IPS-18c (cell line): Measurements from ENCODE around the gene SEC24D.

Source experiments
- H3K4me3 ChIP-seq: 2 replicates; pipeline ENCODE4 v1.7.0; 2013; ENCODE audit warnings: low read depth, mild to moderate bottlenecking, low read length, moderate library complexity; ENCODE audit not compliant: insufficient read depth
- H3K9me3 ChIP-seq: one replicate; pipeline ENCODE4 v1.6.1; 2013; ENCODE audit warnings: mild to moderate bottlenecking, low read length, moderate library complexity; ENCODE audit not compliant: control insufficient read depth, insufficient read depth

SEC24D gene

DNA sequence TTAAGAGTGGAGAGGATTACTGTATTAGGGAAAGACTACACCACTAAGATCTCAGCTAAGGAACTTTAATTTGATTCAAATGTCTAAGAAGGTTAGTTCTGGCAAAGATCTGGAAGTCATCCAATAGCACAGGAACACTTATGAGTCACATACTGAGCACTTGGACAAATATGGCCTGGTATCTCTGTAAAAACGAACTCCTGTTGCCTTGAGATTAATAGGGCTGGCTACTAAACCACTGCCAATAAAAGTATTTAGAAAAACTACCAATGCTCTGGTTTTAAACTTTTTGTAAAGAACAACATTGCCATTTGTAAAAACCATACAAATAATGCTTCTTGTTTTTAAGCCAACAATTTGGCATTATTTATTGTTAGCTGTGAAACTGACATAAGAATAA is 70.5 kb downstream of the SEC24D start:
- Histone ChIP-seq H3K9me3 (no peaks in the 10 kb centered on the region), H3K4me3 (no peak overlapping the region)

DNA sequence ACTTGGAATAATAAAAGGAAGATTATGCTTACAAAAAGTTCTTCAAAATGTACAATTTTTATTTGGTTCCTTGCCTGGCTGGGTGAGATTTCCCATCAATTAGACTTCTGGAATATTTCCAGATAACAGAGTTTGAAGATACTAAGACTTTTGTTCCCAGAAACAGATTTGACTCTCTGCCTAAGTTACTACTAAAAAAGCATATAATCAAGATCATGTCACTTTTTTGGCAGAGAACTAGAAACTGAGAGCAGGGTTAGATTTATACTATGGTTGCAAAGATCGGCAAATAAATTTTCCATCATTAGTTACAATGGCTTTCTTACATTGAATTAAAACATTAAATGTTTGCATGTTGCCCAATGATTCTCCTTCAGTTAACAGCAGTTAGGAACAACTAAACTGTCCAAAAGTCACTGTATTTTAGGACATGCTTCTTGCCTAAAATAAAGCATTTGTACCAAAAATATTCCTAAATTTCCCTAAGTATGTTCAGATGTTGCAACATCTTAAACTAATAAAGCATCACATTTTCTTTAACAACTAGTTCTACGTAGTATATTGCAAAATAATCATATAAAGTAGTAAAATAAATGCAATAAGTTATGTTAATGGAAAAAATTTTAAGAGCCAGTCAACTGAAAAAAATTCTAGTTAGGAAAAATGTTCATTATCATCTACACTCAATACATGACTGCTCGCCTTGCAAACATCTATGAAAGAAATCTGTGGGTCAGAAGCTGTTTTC is 73.0 kb downstream of the SEC24D start:
- no peaks in the 10 kb centered on the region for H3K9me3 ChIP-seq
- H3K4me3 ChIP-seq = no peak overlapping the region

DNA sequence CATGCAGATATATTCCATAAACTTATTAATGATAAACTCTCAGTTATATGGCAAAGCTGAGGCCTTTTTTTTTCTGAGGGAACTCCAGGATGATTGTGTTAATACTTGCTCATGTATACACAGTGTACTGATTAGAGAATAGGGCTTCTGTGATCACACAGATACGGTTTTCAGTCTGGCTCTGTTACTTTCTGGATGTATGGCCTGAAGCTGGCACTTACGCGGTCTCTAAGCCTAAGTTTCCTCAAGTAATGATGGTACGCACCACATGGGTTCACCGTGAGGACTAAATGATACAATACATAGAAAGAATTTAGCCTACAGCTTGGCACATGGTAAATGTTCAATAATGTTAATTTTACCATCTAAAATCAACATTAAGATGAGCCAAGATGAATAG is 73.8 kb downstream of the SEC24D start:
- H3K4me3 ChIP-seq = no peak overlapping the region
- H3K9me3 ChIP-seq = no peaks in the 10 kb centered on the region

DNA sequence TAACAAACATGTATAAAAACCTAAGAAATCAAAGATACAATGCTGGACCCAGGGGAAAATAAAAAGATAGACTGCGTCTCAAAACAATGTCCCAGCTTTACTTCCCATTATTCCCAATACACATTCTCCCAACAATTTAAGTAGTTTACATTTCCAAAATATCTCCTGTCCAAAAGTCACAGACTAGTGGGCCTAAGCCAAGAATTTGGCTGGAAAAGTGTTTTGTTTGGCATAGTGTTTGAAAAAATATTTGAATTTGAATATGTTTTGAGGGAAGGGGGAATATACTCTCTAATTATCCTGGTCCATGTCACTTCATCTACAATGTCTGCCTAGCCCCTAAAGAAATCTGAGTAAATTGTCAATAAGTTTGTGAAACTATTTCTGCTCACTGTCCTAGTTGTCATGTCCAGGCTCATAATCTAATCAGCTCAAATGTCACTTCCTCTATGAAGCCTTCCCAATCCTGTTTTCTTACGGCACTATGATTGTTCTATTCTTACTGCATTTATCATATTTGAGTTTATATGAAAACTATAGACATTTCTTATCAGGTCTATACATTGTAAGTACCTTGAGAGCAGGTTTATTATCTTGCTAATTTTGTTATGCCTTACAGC is 74.4 kb downstream of the SEC24D start:
- H3K9me3 ChIP-seq = no peaks in the 10 kb centered on the region
- H3K4me3 ChIP-seq = no peak overlapping the region

DNA sequence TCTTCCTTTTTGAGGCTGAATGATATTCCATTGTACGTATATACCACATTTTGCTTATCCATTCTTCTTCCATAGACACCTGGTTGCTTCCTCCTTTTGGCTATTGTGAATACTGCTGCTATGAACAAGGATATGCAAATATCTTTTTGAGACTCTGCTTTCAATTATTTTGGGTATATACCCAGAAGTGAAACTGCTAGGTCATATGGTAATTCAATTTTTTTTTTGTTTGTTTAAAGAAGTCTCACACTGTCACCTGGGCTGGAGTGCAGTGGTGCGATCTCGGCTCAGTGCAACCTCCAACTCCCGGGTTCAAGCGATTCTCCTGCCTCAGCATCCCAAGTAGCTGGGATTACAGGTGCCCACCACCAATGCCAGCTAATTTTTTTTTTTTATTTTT is 75.4 kb downstream of the SEC24D start:
- Histone ChIP-seq H3K4me3 (no peak overlapping the region), H3K9me3 (no peaks in the 10 kb centered on the region)

DNA sequence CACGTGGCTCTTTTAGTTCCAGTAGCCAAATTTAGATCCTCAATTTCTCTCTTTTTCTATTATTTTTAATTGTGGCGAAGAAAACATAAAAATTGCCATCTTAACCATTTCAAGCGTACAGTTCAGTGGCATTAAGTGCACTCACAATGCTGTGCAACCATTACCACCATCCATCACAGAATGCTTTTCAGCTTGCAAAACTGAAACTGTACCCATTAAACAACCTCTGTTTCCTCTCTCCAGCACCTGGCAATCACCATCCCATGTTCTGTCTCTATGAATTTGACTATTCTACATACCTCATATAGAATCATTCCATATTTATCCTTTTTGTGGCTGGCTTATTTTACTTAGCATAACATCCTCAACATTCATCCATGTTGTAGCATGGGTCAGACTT is 75.8 kb downstream of the SEC24D start:
- Histone ChIP-seq H3K4me3 (no peak overlapping the region), H3K9me3 (no peaks in the 10 kb centered on the region)

DNA sequence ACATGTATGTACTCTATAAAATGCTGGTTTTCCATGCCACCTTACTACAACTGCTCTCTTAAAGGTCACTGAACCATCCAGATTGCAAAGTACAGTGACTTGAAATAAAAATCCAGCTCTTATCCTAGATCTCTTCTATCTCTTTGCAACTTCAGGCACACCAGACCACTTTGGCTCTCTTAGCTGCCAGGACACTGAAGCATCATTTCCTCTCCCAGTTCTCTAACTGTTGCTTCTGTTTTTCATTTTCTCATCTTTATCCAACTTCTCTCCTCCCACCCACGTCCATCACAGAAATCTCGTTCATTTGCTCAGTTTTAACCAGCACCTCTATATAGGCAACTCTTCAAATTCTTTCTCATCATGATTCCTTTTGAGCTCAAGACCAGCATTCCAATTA is 76.4 kb downstream of the SEC24D start:
- Histone ChIP-seq H3K9me3 (no peaks in the 10 kb centered on the region), H3K4me3 (no peak overlapping the region)

DNA sequence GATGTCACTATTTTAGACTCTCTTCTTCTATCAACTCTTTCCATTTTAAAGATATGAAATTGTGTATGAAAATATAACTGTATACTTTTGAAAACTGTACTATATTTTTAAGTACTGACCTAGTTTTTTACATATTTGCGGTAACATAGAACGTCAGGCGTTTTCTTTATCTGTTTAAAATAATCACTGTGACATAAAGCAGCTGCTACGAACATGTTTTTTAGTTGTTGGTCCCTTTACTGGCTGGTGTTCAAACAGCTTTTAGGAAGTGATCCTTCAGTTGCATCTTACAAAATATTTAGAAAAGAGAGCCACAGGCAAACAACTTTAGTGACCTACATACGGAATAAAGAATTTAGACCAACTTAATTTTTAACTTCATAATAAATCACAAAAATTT is 77.6 kb downstream of the SEC24D start:
- no peaks in the 10 kb centered on the region for H3K9me3 ChIP-seq
- no peak overlapping the region for H3K4me3 ChIP-seq

DNA sequence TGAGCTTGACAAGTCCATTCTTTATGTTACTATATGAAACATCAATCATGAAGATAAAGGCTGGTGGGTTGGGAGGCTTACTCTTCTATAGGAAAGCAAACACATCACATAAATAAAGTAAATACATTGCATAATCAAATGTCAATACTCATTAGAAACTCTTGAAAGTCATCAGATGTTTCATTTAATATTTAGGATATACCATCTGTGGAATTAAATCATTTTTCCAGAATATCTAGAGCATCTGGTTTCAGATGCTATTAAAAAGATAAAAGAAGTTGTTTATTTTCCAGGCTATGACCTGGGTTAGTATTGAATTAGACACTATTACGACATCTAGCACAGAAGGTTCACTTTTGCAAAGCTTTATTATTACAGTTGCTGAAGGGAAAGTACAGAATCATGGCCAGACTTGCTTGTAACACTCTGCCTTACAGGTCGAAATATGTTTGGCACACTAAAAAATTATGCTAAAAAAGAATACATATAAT is 78.1 kb downstream of the SEC24D start:
- H3K4me3 ChIP-seq = no peak overlapping the region
- H3K9me3 ChIP-seq = no peaks in the 10 kb centered on the region

DNA sequence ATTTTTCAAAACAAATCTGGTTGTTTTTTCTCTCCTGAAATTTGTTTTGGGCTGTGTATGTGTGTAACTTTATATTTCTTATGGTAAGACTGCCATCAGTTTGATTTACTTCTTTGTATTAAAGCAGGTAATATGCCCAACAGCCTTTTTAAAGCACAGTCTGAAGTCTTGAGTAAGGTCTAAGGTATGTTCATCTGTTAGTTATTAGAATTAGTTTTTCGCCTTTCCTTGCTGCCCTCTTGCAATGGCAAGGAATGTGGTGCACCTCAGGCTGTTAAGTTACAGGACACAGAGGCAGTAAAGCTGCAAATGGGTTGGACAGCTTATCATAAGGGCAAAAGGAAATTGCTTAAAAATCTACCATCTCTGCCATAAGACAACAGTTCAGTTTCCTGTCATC is 79.0 kb downstream of the SEC24D start:
- Histone ChIP-seq H3K4me3 (no peak overlapping the region), H3K9me3 (no peaks in the 10 kb centered on the region)

DNA sequence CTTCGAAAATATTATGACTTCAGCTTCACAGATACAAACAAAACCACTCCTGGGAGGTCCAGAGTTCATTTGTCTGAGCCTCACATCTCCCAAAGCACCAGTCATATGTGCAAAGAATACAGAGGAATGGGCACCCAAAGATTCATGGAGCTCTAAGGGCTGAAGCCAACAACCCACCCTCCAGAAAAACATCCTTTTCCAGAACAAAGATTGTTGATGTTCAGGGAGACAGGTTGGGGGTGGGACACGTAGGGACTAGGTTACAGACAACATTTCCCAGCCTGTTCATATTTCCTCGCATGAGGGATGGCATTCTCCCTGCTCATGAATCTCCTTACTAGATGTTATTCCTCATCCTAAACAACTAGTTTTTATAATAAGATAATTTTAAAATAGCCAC is 79.5 kb downstream of the SEC24D start:
- Histone ChIP-seq H3K9me3 (no peaks in the 10 kb centered on the region), H3K4me3 (no peak overlapping the region)

DNA sequence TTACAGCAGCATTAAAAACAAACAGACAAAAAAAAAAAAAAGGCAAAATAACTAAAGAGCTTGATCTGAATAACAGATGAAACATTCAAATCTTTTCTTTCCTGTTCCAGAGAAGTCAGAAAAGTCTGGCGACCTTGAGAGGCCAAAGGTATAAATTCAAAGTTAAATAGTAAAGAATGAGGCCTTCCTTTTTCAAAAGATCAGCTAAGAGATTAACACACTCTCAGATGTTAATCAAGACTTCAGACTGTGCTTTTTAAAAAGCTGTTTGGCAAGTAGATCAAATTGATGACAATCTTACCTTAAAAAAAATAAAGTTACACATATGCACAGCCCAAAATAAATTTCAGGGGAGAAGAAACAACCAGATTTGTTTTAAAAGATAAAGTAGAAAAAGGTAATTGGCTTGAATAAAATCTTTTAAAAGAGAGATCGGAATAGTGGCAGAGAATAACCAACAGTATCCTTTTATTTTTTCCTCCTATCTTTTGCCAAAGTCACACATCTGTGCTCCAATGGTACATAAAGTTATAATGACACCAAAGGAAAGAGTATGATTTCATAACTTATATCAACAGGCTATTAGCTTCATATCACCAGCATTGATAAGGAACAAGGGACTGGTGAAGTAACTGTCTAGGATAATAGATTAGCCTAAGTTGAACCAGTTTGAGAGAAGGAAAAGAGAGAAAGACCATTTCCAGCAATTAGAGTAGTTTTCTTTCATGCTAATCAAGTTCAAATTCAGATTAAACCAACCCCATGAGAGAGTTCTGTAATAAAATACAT is 80.3 kb downstream of the SEC24D start:
- H3K4me3 ChIP-seq = no peak overlapping the region
- H3K9me3 ChIP-seq = no peaks in the 10 kb centered on the region

DNA sequence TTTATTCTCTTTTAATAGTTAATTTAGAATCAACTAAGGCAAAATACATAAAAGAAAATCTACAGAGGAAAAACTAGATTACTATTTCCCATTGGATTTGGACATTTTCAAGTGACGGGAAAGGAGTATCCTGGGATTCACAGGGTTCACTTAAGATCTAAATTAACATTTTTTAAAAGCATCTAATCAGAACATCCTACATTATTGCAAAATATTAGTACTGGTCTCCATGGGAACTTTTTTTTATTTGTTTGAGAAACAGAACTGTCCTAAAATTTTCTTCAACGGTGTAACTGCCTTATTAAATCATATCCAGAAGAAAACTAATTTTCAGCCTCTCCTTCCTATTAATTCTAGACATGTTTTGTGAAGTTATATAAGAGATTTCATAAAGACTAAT is 81.0 kb downstream of the SEC24D start:
- no peaks in the 10 kb centered on the region for H3K9me3 ChIP-seq
- no peak overlapping the region for H3K4me3 ChIP-seq

DNA sequence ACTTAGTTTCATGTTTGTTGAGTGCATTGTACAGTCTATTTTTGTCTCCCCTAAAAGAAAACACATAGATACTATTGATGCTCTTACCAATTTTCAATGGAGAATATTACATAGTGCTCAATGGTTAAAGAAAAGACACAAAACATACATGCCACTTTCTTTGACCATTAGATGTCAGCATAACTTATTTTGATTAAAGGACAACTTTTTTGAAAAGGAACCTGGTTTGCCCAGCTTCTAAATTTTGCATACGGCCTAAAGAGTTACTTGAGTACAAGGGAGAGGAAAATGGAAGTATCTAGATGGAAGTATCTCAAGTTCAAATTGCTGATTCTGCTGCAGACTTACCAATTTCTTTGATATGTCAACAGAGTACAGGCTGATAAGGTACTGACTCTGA is 82.2 kb downstream of the SEC24D start:
- no peaks in the 10 kb centered on the region for H3K9me3 ChIP-seq
- H3K4me3 ChIP-seq = no peak overlapping the region

DNA sequence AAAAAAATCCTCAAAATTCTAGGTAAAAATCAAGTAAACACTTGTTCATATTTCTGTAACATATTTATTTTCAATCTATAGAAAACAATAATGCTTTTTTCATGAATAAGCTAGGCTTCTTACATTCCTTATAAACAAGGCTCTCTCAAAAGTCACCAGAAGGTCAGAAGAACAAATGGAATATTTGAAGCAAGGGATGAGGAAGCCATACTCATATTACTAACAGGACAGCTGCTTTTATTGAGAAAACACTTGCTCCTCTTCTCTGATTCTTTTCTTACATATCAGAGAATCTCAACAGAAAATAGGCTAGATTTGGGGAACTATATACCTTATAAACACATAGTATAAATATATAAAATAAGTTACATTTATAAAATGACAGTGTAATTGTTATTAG is 82.8 kb downstream of the SEC24D start:
- H3K9me3 ChIP-seq = no peaks in the 10 kb centered on the region
- no peak overlapping the region for H3K4me3 ChIP-seq

DNA sequence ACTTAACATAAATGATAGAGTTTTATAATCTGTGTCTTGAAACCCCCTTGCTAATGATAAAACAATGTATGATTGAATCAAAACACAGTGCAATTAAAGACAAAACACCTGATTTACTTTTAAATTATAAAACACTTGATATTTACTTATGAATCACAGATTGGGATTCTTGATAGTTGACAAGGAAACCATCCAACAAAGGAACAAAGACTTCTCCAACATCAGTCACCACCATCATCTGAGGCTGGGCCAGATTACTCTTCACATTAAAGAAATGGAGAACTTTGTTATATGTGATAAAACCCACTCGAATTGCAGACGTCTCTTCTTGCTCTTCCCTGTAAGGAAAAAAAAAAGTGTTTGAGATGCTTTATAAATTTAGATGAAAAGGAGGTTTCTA is 83.4 kb downstream of the SEC24D start:
- Histone ChIP-seq H3K4me3 (no peak overlapping the region), H3K9me3 (no peaks in the 10 kb centered on the region)

DNA sequence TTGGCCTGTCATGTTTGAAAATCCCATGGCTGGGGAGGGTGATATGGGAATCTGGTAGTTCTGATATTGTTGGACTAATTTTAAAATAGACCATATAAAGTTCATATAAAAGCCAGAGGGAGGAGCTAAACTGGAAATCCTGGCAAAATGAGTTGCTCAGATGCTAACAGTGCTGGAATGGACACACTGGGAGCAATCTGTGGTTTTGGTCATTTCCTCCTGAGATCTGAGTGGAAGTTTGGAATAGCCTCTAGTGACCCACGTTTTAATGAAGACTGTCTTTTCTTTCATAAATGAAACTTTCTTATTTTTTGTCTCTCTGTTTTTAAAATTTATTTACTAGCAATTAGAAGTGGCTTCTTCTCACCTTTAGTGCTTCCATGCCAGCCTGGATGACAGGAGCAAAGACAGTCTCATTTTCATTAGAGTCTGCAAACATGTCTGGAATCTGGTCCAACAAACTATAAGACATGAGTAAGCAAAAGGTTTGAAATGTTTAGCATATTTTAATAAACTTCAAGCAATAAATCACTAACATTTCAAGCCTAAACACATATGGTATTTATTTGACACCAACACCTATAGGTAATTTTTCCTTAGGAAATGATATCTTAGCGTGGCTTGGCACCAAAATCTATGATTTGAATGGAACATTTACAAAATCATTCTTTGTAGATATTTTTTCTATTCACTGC is 84.2 kb downstream of the SEC24D start:
- Histone ChIP-seq H3K4me3 (no peak overlapping the region), H3K9me3 (no peaks in the 10 kb centered on the region)
